Lower leg skin (tissue), 3 donors: ENCODE results near the gene CIBAR2.

Experiments
- CTCF ChIP-seq, 3 donors: fragments of 450-650 bp; IDR thresholded peaks; one replicate each; pipeline ENCODE4 v1.5.1; 2016; ENCODE audit warnings: antibody characterized with exemption in 3 of 3, mild to moderate bottlenecking in 3 of 3, moderate library complexity in 2 of 3
- POLR2A ChIP-seq, 2 donors: fragments of 450-650 bp; IDR thresholded peaks; one replicate each; pipeline ENCODE4 v1.6.1; 2016 to 2017; ENCODE audit warnings: antibody characterized with exemption in 2 of 2, mild to moderate bottlenecking in 1 of 2, moderate library complexity in 1 of 2

GRCh38 chr16:85092309-85092708 lies 20.0 kb downstream of the CIBAR2 start:
- no peak for TF ChIP-seq POLR2A (IDR thresholded peaks at IDR 0.05)
- TF ChIP-seq CTCF (IDR thresholded peaks at IDR 0.05) = no peak
